ENCODE measurements around the gene SLC9A3.

- TF ChIP-seq CTCF (IDR thresholded peaks at IDR 0.05) (no peak), POLR2A (IDR thresholded peaks at IDR 0.05) (no peak)
Measured at GRCh38 chr5:463952-464351, 60.3 kb downstream of the SLC9A3 start.
